Measurements from ENCODE around the gene PTGER1. TPM values are rescaled to one million over a fixed set of nuclear protein-coding genes. Genes with fewer than 3 reads are reported as not detected.

PTGER1 gene
- total and polyA plus RNA-seq, 4 donors: 0.15 to 0.42 (median 0.22) TPM; not detected in 1

DNA sequence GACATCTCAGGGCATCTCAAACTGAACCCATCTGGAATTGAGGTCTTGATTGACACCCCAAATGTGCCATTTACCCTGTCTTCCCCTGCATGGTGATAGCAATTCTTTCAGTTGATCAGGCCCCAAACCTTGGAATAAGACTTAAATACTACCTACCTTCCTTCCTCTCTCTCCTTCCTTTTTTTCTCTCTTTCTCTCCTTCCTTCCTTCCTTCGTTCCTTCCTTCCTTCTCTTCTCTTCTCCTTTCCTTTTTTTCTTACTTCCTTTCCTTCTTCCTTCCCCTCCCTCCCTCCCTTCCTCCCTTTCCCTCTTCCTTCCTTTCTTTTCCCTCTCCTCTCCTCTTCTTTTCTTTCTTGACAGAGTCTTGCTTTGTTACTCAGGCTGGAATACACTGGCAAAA is 28.1 kb upstream of the PTGER1 start:
- Histone ChIP-seq H3K4me1 (ENCODE audit: control insufficient read depth in 4 of 4, insufficient read depth in 4 of 4, low read length in 3 of 4) (peaks cover 0 to 13% (median 12%) of the 10 kb centered on the region in 4 donors), H3K4me3 (ENCODE audit: low read depth in 1 of 3, low read length in 3 of 3) (no peak overlapping the region), H3K36me3 (ENCODE audit: control insufficient read depth in 4 of 4, insufficient read depth in 3 of 4, low read depth in 1 of 4, low read length in 3 of 4) (no peaks in the 10 kb centered on the region), H3K27me3 (ENCODE audit: control insufficient read depth in 4 of 4, insufficient read depth in 4 of 4, low read length in 3 of 4) (no peaks in the 10 kb centered on the region), H3K9ac (ENCODE audit: low read depth in 1 of 2, low read length in 2 of 2) (no peak overlapping the region), H3K27ac (ENCODE audit: low read depth in 1 of 2, low read length in 2 of 2) (no peak overlapping the region), H3K9me3 (ENCODE audit: control insufficient read depth in 4 of 4, low read length in 3 of 4) (no peaks in the 10 kb centered on the region)
- TF ChIP-seq, protein P1, sequence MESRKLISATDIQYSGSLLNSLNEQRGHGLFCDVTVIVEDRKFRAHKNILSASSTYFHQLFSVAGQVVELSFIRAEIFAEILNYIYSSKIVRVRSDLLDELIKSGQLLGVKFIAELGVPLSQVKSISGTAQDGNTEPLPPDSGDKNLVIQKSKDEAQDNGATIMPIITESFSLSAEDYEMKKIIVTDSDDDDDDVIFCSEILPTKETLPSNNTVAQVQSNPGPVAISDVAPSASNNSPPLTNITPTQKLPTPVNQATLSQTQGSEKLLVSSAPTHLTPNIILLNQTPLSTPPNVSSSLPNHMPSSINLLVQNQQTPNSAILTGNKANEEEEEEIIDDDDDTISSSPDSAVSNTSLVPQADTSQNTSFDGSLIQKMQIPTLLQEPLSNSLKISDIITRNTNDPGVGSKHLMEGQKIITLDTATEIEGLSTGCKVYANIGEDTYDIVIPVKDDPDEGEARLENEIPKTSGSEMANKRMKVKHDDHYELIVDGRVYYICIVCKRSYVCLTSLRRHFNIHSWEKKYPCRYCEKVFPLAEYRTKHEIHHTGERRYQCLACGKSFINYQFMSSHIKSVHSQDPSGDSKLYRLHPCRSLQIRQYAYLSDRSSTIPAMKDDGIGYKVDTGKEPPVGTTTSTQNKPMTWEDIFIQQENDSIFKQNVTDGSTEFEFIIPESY (IDR thresholded peaks at IDR 0.05): no peak
- no peak for TF ChIP-seq RAD21 (IDR thresholded peaks at IDR 0.05)
- no peak for TF ChIP-seq NR2F2 (IDR thresholded peaks at IDR 0.05)
- no peak for TF ChIP-seq JUND (IDR thresholded peaks at IDR 0.05)
- TF ChIP-seq RXRA (IDR thresholded peaks at IDR 0.05): no peak
- TF ChIP-seq TAF1 (conservative IDR thresholded peaks at IDR 0.05): no peak
- TF ChIP-seq HNF4A (conservative IDR thresholded peaks at IDR 0.05): no peak
- TF ChIP-seq, protein P2, sequence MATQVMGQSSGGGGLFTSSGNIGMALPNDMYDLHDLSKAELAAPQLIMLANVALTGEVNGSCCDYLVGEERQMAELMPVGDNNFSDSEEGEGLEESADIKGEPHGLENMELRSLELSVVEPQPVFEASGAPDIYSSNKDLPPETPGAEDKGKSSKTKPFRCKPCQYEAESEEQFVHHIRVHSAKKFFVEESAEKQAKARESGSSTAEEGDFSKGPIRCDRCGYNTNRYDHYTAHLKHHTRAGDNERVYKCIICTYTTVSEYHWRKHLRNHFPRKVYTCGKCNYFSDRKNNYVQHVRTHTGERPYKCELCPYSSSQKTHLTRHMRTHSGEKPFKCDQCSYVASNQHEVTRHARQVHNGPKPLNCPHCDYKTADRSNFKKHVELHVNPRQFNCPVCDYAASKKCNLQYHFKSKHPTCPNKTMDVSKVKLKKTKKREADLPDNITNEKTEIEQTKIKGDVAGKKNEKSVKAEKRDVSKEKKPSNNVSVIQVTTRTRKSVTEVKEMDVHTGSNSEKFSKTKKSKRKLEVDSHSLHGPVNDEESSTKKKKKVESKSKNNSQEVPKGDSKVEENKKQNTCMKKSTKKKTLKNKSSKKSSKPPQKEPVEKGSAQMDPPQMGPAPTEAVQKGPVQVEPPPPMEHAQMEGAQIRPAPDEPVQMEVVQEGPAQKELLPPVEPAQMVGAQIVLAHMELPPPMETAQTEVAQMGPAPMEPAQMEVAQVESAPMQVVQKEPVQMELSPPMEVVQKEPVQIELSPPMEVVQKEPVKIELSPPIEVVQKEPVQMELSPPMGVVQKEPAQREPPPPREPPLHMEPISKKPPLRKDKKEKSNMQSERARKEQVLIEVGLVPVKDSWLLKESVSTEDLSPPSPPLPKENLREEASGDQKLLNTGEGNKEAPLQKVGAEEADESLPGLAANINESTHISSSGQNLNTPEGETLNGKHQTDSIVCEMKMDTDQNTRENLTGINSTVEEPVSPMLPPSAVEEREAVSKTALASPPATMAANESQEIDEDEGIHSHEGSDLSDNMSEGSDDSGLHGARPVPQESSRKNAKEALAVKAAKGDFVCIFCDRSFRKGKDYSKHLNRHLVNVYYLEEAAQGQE (IDR thresholded peaks at IDR 0.05): no peak
- no peak for TF ChIP-seq HNF4G (IDR thresholded peaks at IDR 0.05)
- no peak for TF ChIP-seq GABPA (IDR thresholded peaks at IDR 0.05 in 1 of 2, conservative IDR thresholded peaks at IDR 0.05 in 1 of 2)
- no peak for TF ChIP-seq FOXA1 (IDR thresholded peaks at IDR 0.05)
- TF ChIP-seq FOXA2 (IDR thresholded peaks at IDR 0.05): no peak
- TF ChIP-seq, protein P3, sequence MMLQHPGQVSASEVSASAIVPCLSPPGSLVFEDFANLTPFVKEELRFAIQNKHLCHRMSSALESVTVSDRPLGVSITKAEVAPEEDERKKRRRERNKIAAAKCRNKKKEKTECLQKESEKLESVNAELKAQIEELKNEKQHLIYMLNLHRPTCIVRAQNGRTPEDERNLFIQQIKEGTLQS (IDR thresholded peaks at IDR 0.05): no peak
- TF ChIP-seq SP1 (IDR thresholded peaks at IDR 0.05): no peak
- TF ChIP-seq, protein P4, sequence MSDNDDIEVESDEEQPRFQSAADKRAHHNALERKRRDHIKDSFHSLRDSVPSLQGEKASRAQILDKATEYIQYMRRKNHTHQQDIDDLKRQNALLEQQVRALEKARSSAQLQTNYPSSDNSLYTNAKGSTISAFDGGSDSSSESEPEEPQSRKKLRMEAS (IDR thresholded peaks at IDR 0.05): no peak
- TF ChIP-seq EGR1 (IDR thresholded peaks at IDR 0.05; ENCODE audit: low read depth in 2 of 2): no peak
- TF ChIP-seq, protein P5, sequence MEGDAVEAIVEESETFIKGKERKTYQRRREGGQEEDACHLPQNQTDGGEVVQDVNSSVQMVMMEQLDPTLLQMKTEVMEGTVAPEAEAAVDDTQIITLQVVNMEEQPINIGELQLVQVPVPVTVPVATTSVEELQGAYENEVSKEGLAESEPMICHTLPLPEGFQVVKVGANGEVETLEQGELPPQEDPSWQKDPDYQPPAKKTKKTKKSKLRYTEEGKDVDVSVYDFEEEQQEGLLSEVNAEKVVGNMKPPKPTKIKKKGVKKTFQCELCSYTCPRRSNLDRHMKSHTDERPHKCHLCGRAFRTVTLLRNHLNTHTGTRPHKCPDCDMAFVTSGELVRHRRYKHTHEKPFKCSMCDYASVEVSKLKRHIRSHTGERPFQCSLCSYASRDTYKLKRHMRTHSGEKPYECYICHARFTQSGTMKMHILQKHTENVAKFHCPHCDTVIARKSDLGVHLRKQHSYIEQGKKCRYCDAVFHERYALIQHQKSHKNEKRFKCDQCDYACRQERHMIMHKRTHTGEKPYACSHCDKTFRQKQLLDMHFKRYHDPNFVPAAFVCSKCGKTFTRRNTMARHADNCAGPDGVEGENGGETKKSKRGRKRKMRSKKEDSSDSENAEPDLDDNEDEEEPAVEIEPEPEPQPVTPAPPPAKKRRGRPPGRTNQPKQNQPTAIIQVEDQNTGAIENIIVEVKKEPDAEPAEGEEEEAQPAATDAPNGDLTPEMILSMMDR (IDR thresholded peaks at IDR 0.05; ENCODE audit: low read depth, low read length, missing input control): no peak
- no peak for TF ChIP-seq YY1 (IDR thresholded peaks at IDR 0.05)
- no peak for DNase-seq (ENCODE audit: low spot score)
- WGBS: 69% methylated on average over 1 of the region's 1 CpG

Measured in liver (tissue), 9 donors.